Neural cell (in vitro differentiated cells): ENCODE measurements around the gene RETREG1. TPM values are rescaled to one million over a fixed set of nuclear protein-coding genes. Genes with fewer than 3 reads are reported as not detected.
A peak's percentile ranks its signal among the peaks of the same experiment; 100 is the strongest.

Experiments used
- H2AFZ ChIP-seq: fragments of 200-600, 300-800 bp; sonication (generic), shearing (Covaris generic); 2 replicates; pipeline ENCODE4 v1.6.0; 2014; ENCODE audit warnings: low read depth, mild to moderate bottlenecking, antibody characterized with exemption, low read length, moderate library complexity
- H3F3A ChIP-seq: fragments of 200-600 bp; shearing (Covaris generic); 2 replicates; pipeline ENCODE4 v1.6.1; 2016; ENCODE audit warnings: mild to moderate bottlenecking, moderate library complexity, mixed read lengths, antibody characterized with exemption, low read length; ENCODE audit not compliant: insufficient read depth, poor library complexity, severe bottlenecking
- H3K27ac ChIP-seq: fragments of 200-600, 300-800 bp; sonication (generic), shearing (Covaris generic); 2 replicates; pipeline ENCODE4 v1.5.1; 2014; ENCODE audit warnings: mild to moderate bottlenecking, low read length, moderate library complexity
- H3K27me3 ChIP-seq: fragments of 300-800, 200-600 bp; sonication (generic), shearing (Covaris generic); 2 replicates; pipeline ENCODE4 v1.6.0; 2014; ENCODE audit warnings: mild to moderate bottlenecking, low read depth, low read length, moderate library complexity; ENCODE audit not compliant: insufficient read depth
- H3K36me3 ChIP-seq: fragments of 300-800, 200-600 bp; sonication (generic), shearing (Covaris generic); 2 replicates; pipeline ENCODE4 v1.5.1; 2014; ENCODE audit warnings: mild to moderate bottlenecking, antibody characterized with exemption, low read length, moderate library complexity; ENCODE audit not compliant: insufficient read depth
- H3K4me2 ChIP-seq: fragments of 300-800, 200-600 bp; sonication (generic), shearing (Covaris generic); 2 replicates; pipeline ENCODE4 v1.6.0; 2014; ENCODE audit warnings: mild to moderate bottlenecking, low read length
- H3K4me3 ChIP-seq: fragments of 300-800, 200-600 bp; sonication (generic), shearing (Covaris generic); 2 replicates; pipeline ENCODE4 v1.5.1; 2014; ENCODE audit warnings: mild to moderate bottlenecking, low read length, moderate library complexity
- H3K79me2 ChIP-seq: fragments of 200-600 bp; shearing (Covaris generic); replicated peaks from 2 replicates; pipeline ENCODE4 v1.6.0; 2014; ENCODE audit warnings: mild to moderate bottlenecking, low read length, moderate library complexity; ENCODE audit not compliant: insufficient read depth
- H3K9ac ChIP-seq: fragments of 300-800, 200-600 bp; sonication (generic), shearing (Covaris generic); 2 replicates; pipeline ENCODE4 v1.6.1; 2016; ENCODE audit warnings: mild to moderate bottlenecking, low read length, mixed read lengths
- H3K9me2 ChIP-seq: fragments of 200-600 bp; shearing (Covaris generic); 2 replicates; pipeline ENCODE4 v1.6.1; 2016; ENCODE audit warnings: mild to moderate bottlenecking, low read length, mixed read lengths; ENCODE audit not compliant: insufficient read depth
- H3K9me3 ChIP-seq: fragments of 200-600, 300-800 bp; sonication (generic), shearing (Covaris generic); 2 replicates; pipeline ENCODE4 v1.6.1; 2016; ENCODE audit warnings: mild to moderate bottlenecking, mixed run types, low read length, moderate library complexity, mixed read lengths
- H4K20me1 ChIP-seq: fragments of 200-600 bp; shearing (Covaris generic); 2 replicates; pipeline ENCODE4 v1.6.1; 2016; ENCODE audit warnings: mild to moderate bottlenecking, mixed run types; ENCODE audit not compliant: insufficient read depth
- EP300 ChIP-seq: fragments of 450-650 bp; conservative IDR thresholded peaks from 2 replicates; pipeline ENCODE4 v1.6.1; 2014; ENCODE audit warnings: antibody characterized with exemption, mild to moderate bottlenecking, moderate library complexity; ENCODE audit not compliant: poor library complexity, severe bottlenecking
- EZH2 ChIP-seq: fragments of 200-600, 300-800 bp; shearing (Covaris generic), sonication (generic); IDR thresholded peaks from 2 replicates; pipeline ENCODE4 v1.6.1; 2014; ENCODE audit warnings: antibody characterized with exemption, low read length, borderline replicate concordance, mild to moderate bottlenecking; ENCODE audit not compliant: insufficient read depth, poor library complexity, severe bottlenecking
- MXI1 ChIP-seq: fragments of 450-650 bp; conservative IDR thresholded peaks from 2 replicates; pipeline ENCODE4 v1.6.1; 2014; ENCODE audit warnings: antibody characterized with exemption, mild to moderate bottlenecking; ENCODE audit not compliant: poor library complexity, severe bottlenecking
- POLR2AphosphoS5 ChIP-seq: IDR thresholded peaks from 2 replicates; pipeline ENCODE4 v1.6.1; 2012
- RAD21 ChIP-seq: fragments of 450-650 bp; conservative IDR thresholded peaks from 2 replicates; pipeline ENCODE4 v1.6.1; 2014; ENCODE audit warnings: antibody characterized with exemption, mild to moderate bottlenecking, moderate library complexity
- SMC3 ChIP-seq: fragments of 450-650 bp; conservative IDR thresholded peaks from 2 replicates; pipeline ENCODE4 v1.6.1; 2014; ENCODE audit warnings: antibody characterized with exemption, mild to moderate bottlenecking, moderate library complexity; ENCODE audit not compliant: poor library complexity
- TAF1 ChIP-seq: IDR thresholded peaks from 2 replicates; pipeline ENCODE4 v1.6.1; 2012; ENCODE audit warnings: low read depth
- polyA plus RNA-seq: library from polyadenylated mRNA; depleted of rRNA; stranded (reverse); fragments of >200 nt; gene quantifications from 2 replicates; pipeline ENCODE4 v1.2.3, GENCODE V29; 2014
- TF ChIP-seq, protein P1 (sequence below): fragments of 450-650 bp; IDR thresholded peaks from 2 replicates; pipeline ENCODE4 v1.5.1; 2014; ENCODE audit warnings: antibody characterized with exemption, mild to moderate bottlenecking, moderate library complexity; ENCODE audit not compliant: poor library complexity, severe bottlenecking
- TF ChIP-seq, protein P2 (sequence below): IDR thresholded peaks from 2 replicates; pipeline ENCODE4 v1.6.1; 2012; ENCODE audit warnings: borderline replicate concordance

Gene RETREG1
- polyA plus RNA-seq, 1 donor from 2014 or later: 25.4 TPM

DNA sequence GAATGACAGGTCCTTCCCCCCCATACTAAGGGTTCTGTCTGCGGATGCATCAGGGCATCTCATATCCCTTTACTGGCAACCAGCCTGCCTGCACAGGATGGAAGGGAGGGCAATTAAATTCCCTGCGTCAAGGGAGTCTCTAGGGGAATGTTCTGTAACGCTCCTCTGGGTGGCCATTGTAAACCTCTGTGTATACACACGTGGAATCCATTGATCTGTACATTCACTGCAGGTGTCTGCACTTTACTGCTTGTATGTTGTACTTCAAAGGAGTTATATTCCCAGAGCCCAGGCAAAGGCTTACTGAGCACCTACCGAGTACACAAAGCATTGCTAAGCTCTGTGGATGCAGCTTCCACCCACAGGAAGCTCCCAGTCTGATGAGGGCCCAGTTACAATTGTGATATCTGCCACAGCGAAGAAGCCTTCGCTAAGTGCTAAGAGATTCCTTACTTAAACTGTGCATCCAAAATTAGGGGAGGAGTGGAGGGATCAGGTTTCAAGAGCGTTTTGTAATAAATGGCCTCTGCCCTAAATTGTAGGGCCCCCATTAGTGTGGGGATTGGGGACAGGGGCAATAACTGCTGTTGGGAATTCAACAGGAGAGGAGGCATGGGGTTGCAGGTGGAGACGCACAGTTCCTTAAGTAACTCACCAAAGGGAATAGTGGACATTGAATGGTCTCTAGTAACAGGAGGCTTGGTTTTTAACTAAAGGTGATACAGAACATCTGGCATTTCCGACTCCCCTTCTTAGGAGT, 1.5 kb upstream of the RETREG1 start:
- Histone ChIP-seq H2AFZ (no peak overlapping the region), H3F3A (no peaks in the 10 kb centered on the region), H3K4me3 (no peak overlapping the region), H3K9ac (no peak overlapping the region), H3K27ac (no peak overlapping the region), H3K9me3 (no peaks in the 10 kb centered on the region), H3K27me3 (no peaks in the 10 kb centered on the region), H4K20me1 (no peaks in the 10 kb centered on the region), H3K9me2 (no peaks in the 10 kb centered on the region), H3K4me2 (no peak overlapping the region), H3K36me3 (no peaks in the 10 kb centered on the region), H3K79me2 (no peaks in the 10 kb centered on the region)
- TF ChIP-seq, protein P1, sequence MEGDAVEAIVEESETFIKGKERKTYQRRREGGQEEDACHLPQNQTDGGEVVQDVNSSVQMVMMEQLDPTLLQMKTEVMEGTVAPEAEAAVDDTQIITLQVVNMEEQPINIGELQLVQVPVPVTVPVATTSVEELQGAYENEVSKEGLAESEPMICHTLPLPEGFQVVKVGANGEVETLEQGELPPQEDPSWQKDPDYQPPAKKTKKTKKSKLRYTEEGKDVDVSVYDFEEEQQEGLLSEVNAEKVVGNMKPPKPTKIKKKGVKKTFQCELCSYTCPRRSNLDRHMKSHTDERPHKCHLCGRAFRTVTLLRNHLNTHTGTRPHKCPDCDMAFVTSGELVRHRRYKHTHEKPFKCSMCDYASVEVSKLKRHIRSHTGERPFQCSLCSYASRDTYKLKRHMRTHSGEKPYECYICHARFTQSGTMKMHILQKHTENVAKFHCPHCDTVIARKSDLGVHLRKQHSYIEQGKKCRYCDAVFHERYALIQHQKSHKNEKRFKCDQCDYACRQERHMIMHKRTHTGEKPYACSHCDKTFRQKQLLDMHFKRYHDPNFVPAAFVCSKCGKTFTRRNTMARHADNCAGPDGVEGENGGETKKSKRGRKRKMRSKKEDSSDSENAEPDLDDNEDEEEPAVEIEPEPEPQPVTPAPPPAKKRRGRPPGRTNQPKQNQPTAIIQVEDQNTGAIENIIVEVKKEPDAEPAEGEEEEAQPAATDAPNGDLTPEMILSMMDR: no peak
- TF ChIP-seq POLR2AphosphoS5 (no peak), EP300 (no peak)

DNA sequence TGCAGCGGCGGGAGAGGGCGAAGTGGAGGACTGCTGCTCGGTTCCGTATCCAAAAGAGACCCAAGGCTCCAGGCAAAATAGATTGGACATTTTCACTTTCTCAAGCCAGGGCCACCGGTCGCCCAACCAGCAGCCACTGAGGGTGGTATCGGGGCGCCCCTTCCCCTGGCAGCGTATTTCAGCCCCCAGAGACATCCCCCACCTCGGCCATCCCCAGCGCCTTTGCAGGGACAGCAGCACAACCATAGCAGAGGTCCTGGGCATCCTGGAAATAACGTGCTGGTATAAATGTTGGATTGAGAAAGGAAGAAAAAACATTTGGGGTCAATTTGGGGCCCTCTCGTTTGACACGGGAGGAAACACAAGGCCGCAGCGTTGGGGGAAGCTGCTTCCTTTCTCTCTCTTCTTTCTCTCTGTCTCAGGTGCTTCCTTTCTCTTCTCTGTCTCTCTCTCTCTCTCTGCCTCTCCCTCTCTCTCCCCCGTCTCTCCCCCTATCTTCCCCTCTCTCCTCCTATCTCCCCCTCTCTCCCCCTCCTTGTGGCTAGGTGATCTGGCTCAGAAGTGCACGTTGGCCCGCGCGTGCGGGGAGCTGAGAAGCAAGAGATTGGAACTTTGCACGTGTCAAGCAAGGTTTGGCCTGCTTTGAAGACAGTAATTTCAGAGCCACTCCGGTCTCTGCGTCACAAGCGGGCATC, 624 bp upstream of the RETREG1 start:
- Histone ChIP-seq H3K9ac (peak overlapping the region; percentile 75), H3K27ac (no peak overlapping the region), H3K79me2 (no peaks in the 10 kb centered on the region), H2AFZ (peak overlapping the region; percentile 62), H3K9me2 (no peaks in the 10 kb centered on the region), H3K27me3 (no peaks in the 10 kb centered on the region), H3K9me3 (no peaks in the 10 kb centered on the region), H3F3A (no peaks in the 10 kb centered on the region), H3K4me2 (peak overlapping the region; percentile 21), H3K36me3 (no peaks in the 10 kb centered on the region), H3K4me3 (peak overlapping the region; percentile 94), H4K20me1 (no peaks in the 10 kb centered on the region)
- TF ChIP-seq TAF1 (no peak), POLR2AphosphoS5 (no peak), EZH2 (no peak), MXI1 (no peak), EP300 (no peak), RAD21 (no peak), SMC3 (no peak)
- TF ChIP-seq, protein P2, sequence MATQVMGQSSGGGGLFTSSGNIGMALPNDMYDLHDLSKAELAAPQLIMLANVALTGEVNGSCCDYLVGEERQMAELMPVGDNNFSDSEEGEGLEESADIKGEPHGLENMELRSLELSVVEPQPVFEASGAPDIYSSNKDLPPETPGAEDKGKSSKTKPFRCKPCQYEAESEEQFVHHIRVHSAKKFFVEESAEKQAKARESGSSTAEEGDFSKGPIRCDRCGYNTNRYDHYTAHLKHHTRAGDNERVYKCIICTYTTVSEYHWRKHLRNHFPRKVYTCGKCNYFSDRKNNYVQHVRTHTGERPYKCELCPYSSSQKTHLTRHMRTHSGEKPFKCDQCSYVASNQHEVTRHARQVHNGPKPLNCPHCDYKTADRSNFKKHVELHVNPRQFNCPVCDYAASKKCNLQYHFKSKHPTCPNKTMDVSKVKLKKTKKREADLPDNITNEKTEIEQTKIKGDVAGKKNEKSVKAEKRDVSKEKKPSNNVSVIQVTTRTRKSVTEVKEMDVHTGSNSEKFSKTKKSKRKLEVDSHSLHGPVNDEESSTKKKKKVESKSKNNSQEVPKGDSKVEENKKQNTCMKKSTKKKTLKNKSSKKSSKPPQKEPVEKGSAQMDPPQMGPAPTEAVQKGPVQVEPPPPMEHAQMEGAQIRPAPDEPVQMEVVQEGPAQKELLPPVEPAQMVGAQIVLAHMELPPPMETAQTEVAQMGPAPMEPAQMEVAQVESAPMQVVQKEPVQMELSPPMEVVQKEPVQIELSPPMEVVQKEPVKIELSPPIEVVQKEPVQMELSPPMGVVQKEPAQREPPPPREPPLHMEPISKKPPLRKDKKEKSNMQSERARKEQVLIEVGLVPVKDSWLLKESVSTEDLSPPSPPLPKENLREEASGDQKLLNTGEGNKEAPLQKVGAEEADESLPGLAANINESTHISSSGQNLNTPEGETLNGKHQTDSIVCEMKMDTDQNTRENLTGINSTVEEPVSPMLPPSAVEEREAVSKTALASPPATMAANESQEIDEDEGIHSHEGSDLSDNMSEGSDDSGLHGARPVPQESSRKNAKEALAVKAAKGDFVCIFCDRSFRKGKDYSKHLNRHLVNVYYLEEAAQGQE: no peak
- TF ChIP-seq, protein P1: no peak
